Muscle of back (tissue), 11 donors: ENCODE measurements around the gene NLRP6. TPM values are rescaled to one million over a fixed set of nuclear protein-coding genes. Genes with fewer than 3 reads are reported as not detected.
"Not testable (repeated sequence)": the region's sequence is repeated elsewhere in the genome, so short reads cannot be mapped to it uniquely, and the experiment has no call there.

Experiments used
- DNase-seq, 3 donors: peaks; one replicate each; pipeline versions ENCODE4 v3.0.0 to v3.0.0-alpha.2; 2013
- polyA plus RNA-seq, 10 donors: library from polyadenylated mRNA; unstranded; fragments of 120-200 nt; gene quantifications; one replicate each; pipeline ENCODE4 v1.2.1, GENCODE V29; 2013; ENCODE audit not compliant: insufficient read length in 10 of 10

The NLRP6 gene
- polyA plus RNA-seq, 10 donors, result 0.04 to 0.15 (median 0.05) TPM; not detected in 7

- DNase-seq, result peak in 1 of 3 donors; percentile 54
Measured at GRCh38 chr11:319888-320273, 41.7 kb downstream of the NLRP6 start.

GRCh38 chr11:324156-324555 lies 45.9 kb downstream of the NLRP6 start:
- DNase-seq, result no peak

- peak in 1 of 3 donors; percentile 72 for DNase-seq
Measured at GRCh38 chr11:324593-325517, 46.6 kb downstream of the NLRP6 start.

DNA sequence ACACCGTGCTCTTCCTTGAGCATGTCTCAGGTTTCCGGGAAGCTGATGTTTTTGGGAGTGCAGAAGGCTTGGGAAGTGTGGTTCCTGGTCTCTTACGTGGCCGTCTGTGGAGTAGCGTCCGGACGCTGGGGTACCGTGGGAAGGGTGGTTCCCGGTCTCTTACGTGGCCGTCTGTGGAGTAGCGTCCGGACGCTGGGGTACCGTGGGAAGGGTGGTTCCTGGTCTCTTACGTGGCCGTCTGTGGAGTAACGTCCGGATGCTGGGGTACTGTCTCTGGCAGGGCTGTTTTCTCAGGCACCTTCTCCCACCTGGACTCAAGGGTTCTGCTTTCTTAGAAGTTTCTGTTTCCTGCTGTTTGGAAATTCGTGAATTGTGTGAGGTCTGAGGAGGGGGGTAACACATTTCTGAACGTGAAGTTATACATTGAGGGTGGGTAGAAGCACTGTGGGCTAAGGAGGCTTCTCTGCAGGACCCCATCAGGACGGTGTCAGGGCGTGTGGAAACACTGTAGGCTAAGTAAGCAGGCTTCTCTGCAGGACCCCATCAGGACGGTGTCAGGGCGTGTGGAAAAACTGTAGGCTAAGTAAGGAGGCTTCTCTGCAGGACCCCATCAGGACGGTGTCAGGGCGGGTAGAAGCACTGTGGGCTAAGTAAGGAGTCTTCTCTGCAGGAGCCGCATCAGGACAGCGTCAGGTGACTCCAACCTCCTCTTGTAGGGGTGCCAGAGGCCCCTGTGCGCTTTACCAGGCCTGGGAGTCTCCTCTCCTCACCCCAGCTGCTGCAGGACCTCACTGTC lies 47.8 kb downstream of the NLRP6 start:
- no peak for DNase-seq

- no peak for DNase-seq
Measured at GRCh38 chr11:326592-326841, 48.3 kb downstream of the NLRP6 start.

DNA sequence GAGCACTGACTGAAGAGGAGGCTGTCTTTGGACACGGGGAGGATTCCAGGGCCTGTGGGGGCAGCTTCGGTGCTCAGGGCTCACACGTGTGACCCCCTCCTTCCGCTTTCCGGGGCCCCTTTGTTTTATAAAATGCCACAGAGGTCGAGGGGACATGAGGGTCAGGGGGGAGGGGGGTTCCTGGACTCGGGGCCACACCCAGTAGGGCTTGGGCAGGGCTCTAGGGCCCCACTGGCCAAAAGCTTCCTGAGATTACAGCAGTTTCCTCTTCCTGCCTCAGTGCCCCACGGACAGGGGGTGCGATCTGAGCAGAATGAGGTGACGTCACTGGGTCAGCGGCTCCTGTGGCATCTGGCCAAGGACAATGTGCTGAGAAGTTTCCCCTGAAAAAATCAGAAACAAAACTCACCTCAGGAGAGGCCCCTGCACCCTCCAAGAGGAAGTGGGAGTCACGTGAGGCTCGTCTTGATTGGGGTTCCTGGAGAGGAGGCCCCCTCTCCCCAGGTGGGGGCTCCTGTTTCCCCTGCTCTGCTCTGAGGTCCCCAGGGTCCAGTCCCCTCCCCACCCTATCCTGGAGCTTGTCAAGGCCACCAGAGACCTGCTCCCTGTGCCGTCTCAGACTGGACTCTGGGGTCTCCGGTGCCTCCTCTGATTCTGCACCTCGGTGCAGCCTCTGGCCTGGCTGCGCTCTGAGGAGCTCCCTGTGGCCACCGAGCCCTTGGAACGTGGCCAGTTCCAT lies 48.8 kb downstream of the NLRP6 start:
- DNase-seq, result peak in 2 of 3 donors; percentile 66 to 82

- no peak for DNase-seq
Measured at GRCh38 chr11:327581-327923, 49.3 kb downstream of the NLRP6 start.

GRCh38 chr11:328012-328411 lies 49.8 kb downstream of the NLRP6 start:
- no peak for DNase-seq

DNA sequence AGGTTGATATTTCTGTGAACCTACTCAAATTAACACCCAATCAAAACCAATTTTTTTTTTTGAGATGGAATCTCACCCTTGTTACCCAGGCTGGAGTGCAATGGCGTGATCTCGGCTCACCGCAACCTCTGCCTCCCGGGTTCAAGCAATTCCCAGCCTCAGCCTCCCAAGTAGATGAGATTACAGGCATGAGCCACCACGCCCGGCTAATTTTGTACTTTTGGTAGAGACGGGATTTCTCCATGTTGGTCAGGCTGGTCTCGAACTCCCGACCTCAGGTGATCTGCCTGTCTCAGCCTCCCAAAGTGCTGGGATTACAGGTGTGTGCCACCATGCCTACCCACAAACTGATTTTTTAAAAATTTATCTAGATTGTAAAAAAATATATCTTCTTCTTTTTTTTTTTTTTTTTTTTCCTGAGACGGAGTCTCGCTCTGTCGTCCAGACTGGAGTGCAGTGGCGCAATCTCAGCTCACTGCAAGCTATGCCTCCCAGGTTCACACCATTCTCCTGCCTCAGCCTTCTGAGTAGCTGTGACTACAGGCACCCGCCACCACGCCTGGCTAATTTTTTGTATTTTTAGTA lies 50.4 kb downstream of the NLRP6 start:
- DNase-seq, result not testable (repeated sequence)

- no peak for DNase-seq
Measured at GRCh38 chr11:329886-330253, 51.7 kb downstream of the NLRP6 start.

DNA sequence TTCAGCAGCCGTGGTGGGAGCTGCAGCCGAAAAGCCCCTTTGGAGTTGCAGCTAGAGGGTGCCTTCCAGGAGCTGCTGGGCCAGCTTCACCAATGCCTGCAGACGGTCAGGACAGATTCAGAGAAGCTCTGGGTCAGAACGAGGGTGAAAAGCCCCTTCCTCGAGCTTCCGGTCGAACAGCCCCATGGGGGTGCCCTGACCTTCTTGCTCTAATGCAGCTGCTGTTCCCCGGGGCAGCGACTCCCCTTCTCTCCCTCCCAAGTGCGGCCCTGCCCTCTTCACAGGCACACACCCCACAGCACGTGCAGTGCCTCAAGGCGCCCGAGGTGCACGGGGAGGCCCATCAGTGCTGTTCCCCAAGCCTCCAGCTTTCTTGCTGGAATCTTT lies 52.1 kb downstream of the NLRP6 start:
- DNase-seq, result no peak

DNA sequence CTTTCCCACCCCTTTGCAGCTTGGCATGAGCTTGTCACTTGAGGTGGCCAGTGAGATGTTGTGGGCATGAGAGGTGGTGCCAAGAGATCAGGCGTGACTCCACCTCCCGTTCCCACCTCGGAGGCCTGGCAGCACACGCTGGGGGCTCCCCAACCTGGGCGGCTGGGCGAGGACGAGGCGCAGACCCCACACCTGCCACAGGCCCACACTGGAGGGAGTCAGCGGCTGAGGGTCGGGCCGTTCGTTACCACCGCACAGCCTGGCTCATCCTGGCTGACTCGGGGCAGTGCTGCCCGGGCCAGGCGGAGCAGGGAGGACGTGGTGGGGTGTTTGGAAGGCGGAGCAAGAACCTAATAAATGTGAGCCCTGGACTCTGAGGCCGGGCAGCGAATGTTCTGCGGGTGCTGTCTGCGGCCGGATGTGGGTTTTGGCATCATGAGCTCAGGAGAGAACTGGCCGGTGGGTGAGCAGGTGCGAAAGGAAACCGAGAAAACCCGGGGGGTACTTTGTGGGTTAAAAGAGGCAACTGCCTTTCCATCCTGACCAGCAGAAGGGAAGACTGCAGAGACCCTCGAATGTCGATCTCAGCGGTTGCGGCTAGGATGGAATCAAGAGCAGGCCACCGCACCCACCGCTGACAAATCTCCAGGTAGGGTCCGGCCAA lies 52.6 kb downstream of the NLRP6 start:
- DNase-seq, result no peak

DNA sequence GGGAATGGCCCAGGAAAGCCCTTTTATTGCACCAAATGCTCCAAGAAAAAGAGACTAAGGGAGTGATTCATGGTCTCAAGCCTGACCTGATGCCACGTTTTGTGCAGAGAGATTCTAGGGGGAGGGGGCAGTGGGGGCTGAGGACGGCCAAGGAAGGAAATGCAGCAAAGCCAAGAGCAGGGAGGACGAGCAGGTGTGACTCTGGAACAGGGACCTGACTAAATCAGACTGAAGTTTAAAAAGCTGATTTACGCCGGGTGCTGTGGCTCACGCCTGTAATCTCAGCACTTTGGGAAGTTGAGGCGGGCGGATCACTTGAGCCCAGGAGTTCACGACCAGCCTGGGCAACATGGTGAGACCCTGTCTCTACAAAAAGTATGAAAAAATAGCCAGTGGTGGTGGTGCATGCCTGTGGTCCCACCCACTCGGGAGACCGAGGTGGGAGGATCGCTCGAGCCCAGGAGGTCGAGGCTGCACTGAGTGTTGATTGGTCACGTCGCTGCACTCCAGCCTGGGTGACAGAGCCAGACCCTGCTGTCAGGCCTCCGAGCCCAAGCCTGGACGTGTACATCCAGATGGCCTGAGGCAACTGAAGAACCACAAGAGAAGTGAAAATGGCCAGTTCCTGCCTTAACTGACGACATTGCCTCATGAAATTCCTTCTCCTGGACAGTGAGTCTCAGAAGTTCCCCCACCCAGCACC lies 53.3 kb downstream of the NLRP6 start:
- no peak for DNase-seq

DNA sequence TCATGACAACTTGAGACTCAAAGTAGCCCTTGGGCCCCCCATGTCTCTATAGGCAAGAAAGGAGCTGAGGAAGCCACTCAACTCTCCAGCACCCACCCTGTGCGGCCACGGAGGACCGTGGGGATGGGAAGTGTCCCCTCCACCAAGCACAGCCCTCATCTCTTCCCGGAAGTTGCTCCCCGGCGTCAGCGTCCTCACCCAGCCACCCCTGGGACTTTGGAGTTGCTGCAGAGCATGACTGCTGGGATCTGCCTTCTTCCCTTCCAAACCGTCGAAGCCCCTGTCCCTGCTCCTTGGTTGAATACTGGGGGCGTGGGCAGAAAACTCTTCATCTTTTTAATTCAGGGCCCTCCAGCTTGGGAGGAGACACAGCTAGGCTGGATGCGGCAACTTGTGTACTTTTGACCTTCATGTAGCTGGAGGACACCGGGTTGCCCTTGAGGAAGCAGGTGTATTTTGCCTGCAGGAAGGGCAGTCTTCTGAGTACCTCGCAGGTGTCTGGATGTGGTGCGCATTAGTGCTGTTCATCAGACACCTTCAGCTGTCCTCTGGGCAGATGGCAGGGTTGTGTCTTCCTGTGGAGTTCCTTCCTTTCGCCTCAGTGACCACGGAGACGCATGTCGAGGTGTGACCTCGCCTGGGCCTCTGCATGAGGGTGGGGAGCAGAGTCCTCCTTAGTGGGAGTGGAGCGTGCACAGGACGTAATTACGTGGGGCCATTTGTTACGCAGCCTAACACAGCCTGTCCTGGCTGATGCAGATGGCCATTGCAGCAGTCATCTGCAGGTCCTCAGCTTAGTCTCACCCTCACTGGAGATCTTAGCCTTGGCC lies 54.7 kb downstream of the NLRP6 start:
- DNase-seq, result no peak

DNA sequence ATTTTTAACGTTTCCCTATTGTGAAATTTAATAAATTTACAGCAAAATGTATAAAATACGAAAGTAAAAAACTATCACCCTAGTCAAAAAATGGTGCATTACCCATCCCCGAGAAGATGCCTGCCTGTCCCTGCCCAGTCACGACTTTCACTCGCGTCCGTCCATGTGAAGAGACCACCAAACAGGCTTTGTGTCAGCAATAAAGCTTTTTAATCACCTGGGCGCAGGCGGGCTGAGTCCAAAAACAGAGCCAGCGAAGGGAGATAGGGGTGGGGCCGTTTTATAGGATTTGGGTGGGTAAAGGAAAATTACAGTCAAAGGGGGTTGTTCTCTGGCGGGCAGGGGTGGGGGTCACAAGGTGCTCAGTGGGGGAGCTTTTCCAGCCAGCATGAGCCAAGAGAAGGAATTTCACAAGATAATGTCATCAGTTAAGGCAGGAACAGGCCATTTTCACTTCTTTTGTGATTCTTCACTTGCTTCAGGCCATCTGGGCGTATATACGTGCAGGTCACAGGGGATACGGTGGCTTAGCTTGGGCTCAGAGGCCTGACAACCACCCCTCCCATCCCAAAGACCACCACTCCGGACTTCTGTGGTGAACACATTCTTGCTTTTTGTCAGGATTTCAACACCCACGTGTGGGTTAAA lies 55.5 kb downstream of the NLRP6 start:
- DNase-seq, result not testable (repeated sequence)

DNA sequence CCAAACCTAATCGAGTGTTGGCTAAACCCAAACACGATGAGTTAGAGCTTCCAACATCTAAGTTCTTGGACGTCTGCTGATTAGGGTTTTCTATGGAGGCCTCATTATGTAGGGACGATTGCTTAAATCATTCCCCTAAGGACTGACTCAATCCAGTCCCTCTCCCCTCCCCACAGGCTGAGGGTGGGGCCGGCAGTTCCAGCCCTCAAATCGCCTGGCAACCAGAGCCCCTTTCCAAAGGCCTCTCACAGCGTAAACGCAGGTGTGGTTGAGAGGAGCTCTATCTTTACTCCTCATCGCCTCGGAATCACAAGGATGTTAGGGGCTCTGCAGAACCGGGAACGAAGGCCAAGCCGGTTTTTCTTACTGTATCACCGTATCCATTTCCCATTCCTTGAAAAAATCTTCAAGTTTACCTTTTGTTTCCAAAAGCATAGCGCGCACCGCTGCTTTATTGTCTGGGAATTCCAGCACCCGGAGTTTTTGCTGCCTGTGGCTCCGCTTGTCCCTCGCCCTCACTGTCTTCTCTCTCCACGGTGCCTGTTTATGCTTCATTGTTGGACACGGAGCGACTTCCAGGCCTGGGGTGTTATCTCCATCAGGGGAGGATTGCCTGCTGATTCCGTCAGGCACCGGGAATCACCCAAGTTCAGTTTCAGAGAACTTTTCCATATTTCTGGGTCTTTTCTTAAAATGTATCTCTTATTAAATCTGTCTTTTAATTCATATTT lies 56.2 kb downstream of the NLRP6 start:
- DNase-seq, result peak in 1 of 3 donors; percentile 77
